Measurements from ENCODE around the gene ZNF268.
"Not testable (repeated sequence)": the region's sequence is repeated elsewhere in the genome, so short reads cannot be mapped to it uniquely, and the experiment has no call there.

The ZNF268 gene

DNA sequence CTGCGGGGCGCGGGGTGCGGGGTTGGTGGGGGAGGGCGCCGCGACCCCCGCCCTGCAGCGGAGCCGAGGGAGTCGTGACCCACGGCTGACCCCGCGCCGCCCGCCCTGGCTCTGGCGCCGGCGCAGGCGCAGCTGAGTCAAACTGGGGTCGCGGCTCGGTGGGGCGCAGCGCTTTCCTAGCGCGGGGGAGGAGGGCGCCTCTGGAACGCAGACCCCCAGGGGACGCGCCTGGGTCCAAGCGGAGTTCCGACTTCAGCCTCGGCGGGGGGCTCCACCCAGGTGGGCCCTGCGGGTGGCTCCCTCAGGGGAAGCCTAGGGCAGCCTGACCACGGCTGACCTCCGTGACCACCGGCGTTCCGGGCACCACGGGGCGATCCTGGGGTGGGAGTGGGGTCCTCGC, 54.8 kb downstream of the ZNF268 start:
- H3K4me1 Mint-ChIP-seq = no peaks in the 10 kb centered on the region
- peaks cover 9 to 21% of the 10 kb centered on the region in 2 donors for H3K9me3 Mint-ChIP-seq
- H3K4me3 Mint-ChIP-seq = no peak overlapping the region
- H3K27me3 Mint-ChIP-seq = peaks cover 0 to 10% of the 10 kb centered on the region in 2 donors
- H3K36me3 Mint-ChIP-seq = peaks cover 3 to 7% of the 10 kb centered on the region in 2 donors
- no peak overlapping the region for H3K27ac Mint-ChIP-seq
- no peak for DNase-seq
- no peak for ATAC-seq (replicated peaks)

DNA sequence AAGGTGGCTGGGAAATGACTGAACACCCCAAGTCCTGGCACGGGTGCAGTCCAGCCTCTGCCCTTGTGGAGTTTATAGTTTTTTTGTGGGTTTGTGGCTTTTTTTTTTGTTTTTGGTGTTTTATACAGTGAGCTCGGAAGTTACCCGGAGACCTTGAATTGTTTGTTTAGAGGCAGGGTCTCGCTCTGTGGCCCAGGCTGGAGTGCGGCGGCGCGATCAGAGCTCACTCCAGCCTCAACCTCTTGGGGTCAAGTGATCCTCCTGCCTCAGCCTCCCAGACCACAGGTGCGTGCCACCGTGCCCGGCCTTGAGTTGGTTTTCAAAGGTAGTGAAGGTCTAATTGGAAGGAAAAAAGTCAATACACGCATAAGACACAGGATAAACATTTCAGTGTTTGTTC, 55.3 kb downstream of the ZNF268 start:
- peaks cover 3 to 7% of the 10 kb centered on the region in 2 donors for H3K36me3 Mint-ChIP-seq
- H3K4me1 Mint-ChIP-seq = no peaks in the 10 kb centered on the region
- H3K9me3 Mint-ChIP-seq = peaks cover 9 to 20% of the 10 kb centered on the region in 2 donors
- no peak overlapping the region for H3K4me3 Mint-ChIP-seq
- DNase-seq (no peak), ATAC-seq (replicated peaks) (no peak)
- H3K27ac Mint-ChIP-seq = no peak overlapping the region
- peaks cover 0 to 10% of the 10 kb centered on the region in 2 donors for H3K27me3 Mint-ChIP-seq

DNA sequence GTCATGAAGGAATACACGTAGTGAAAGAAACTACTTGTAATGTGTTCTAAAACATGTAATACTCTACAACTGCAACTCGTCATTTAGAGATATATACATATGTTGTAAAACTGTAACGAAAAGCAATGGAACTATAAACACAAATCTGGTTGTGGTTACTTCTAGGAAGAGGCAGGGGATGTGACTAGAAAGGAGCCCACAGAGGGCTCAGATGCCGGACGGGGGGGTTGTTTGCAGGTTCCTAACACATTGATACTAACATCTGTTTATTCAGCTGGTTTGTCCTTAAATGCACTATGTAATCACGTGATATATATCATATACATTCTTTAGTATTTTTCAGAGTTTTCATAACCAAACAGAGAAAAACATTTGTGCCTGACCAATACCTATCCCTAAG, 70.4 kb downstream of the ZNF268 start:
- peaks cover 5 to 6% of the 10 kb centered on the region in 2 donors for H3K36me3 Mint-ChIP-seq

DNA sequence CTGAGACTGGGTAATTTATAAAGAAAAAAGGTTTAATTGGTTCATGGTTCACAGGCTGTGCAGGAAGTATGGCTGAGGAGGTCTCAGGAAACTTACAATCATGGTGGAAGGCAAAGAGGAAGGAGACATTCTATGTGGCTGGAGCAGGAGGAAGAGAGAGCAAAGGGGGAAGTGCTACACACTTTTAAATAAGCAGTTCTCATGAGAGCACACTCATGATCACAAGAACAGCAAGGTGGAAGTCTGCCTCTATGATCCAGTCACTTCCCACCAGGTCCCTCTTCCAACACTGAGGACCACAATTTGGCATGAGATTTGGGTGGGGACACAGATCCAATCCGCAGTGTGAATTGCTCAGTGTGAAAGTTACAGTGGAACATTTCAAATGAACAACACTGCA, 74.5 kb downstream of the ZNF268 start:
- H3K4me3 Mint-ChIP-seq; H3K36me3 Mint-ChIP-seq; H3K27me3 Mint-ChIP-seq; H3K27ac Mint-ChIP-seq; ATAC-seq (replicated peaks); H3K4me1 Mint-ChIP-seq; DNase-seq: not testable (repeated sequence)
- H3K9me3 Mint-ChIP-seq = peaks cover 19 to 22% of the 10 kb centered on the region in 2 donors

More for the DNA sequence above, 70.4 kb downstream of the ZNF268 start:
- Mint-ChIP-seq H3K4me1 (peaks cover 6% of the 10 kb centered on the region in 2 donors), H3K9me3 (peaks cover 27 to 32% of the 10 kb centered on the region in 2 donors), H3K27me3 (peaks cover 7 to 9% of the 10 kb centered on the region in 2 donors), H3K27ac (no peak overlapping the region), H3K4me3 (no peak overlapping the region)
- DNase-seq (no peak), ATAC-seq (replicated peaks) (no peak)

DNA sequence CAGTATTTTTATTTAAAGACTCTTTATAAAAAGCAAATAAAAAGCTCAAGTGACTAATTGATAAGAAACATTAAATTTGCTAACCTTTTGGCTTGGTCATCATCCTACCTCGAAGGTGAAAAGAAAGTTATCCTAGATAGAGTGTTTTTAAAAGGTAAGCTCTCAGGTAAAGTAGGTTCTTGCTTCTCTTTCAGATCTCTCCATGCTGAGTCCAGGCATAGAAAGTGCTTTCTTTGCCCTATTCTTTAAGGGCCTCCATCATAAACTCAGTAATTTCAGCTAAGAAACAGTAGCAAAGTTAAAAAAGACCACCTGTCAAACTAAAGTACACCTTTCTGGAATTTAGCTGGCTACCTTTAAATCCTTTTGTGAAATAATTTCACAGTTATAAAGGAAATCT, 75.0 kb downstream of the ZNF268 start:
- H3K4me1 Mint-ChIP-seq = peaks cover 6% of the 10 kb centered on the region in 2 donors
- H3K4me3 Mint-ChIP-seq = no peak overlapping the region
- no peak overlapping the region for H3K27ac Mint-ChIP-seq
- DNase-seq (no peak), ATAC-seq (replicated peaks) (no peak)
- peaks cover 19 to 22% of the 10 kb centered on the region in 2 donors for H3K9me3 Mint-ChIP-seq
- H3K36me3 Mint-ChIP-seq = peaks cover 0 to 2% of the 10 kb centered on the region in 2 donors
- no peaks in the 10 kb centered on the region for H3K27me3 Mint-ChIP-seq

DNA sequence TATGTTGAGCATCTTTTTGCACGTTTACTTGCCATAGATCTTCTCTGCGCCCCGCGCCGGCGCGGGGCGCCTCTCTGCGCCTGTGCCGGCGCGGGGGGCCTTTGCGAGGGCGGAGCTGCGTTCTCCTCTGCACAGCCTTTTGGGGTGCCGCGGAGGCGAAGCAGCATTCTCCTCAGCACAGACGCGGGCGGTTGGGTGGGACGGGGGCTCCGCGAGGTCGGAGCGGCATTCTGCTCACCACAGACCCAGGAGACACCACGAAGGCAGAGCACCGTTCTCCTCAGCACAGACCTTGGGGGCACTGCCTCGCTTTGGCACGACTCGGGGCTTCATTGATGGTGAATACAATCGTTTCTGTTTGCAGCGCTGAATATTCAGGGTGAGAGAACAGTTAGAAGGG, 82.9 kb downstream of the ZNF268 start:
- Mint-ChIP-seq H3K4me3 (no peak overlapping the region), H3K27me3 (no peaks in the 10 kb centered on the region), H3K9me3 (peaks cover 0 to 4% of the 10 kb centered on the region in 2 donors), H3K4me1 (no peaks in the 10 kb centered on the region), H3K27ac (no peak overlapping the region), H3K36me3 (no peaks in the 10 kb centered on the region)
- DNase-seq (no peak), ATAC-seq (replicated peaks) (no peak)
